ENCODE results near the gene BEST2.

Gene BEST2

GRCh38 chr19:12715929-12716328 is 35.7 kb upstream of the BEST2 start:
- Histone ChIP-seq H3K36me3 (replicated peaks; ENCODE audit: insufficient read depth, low read length) (peaks cover 13% of the 10 kb centered on the region), H3K9me3 (replicated peaks; ENCODE audit: insufficient read depth, low read length) (no peaks in the 10 kb centered on the region), H3K9ac (ENCODE audit: low read length) (no peak overlapping the region), H3K27ac (ENCODE audit: low read length) (no peak overlapping the region), H3F3A (ENCODE audit: insufficient read depth, low read length) (no peaks in the 10 kb centered on the region), H2AFZ (ENCODE audit: low read length) (no peak overlapping the region), H4K20me1 (ENCODE audit: insufficient read depth, low read length) (no peaks in the 10 kb centered on the region), H3K4me2 (ENCODE audit: low read depth, low read length) (no peak overlapping the region), H3K27me3 (replicated peaks; ENCODE audit: insufficient read depth, low read length) (no peaks in the 10 kb centered on the region), H3K4me3 (ENCODE audit: low read length) (no peak overlapping the region), H3K9me2 (replicated peaks; ENCODE audit: insufficient read depth, low read length) (no peaks in the 10 kb centered on the region), H3K4me1 (ENCODE audit: low read length) (no peaks in the 10 kb centered on the region), H3K79me2 (ENCODE audit: low read length) (peaks cover 60% of the 10 kb centered on the region)
- TF ChIP-seq CTCF (IDR thresholded peaks at IDR 0.05; ENCODE audit: low read length), result no peak
- TF ChIP-seq EZH2 (optimal IDR thresholded peaks at IDR 0.05; ENCODE audit: low read depth, low read length), result no peak
- TF ChIP-seq EZH2phosphoT487 (IDR thresholded peaks at IDR 0.05; ENCODE audit: low read length), result no peak
- DNase-seq, result no peak

GRCh38 chr19:12720296-12720695 is 31.3 kb upstream of the BEST2 start:
- no peaks in the 10 kb centered on the region for H4K20me1 ChIP-seq (ENCODE audit: insufficient read depth, low read length)
- H3K4me1 ChIP-seq (ENCODE audit: low read length), result peaks cover 3% of the 10 kb centered on the region; the same call in 1 of the 2 replicates
- peaks cover 5% of the 10 kb centered on the region; the same call in 1 of the 2 replicates for H3K36me3 ChIP-seq (replicated peaks; ENCODE audit: insufficient read depth, low read length)
- H3K9me2 ChIP-seq (replicated peaks; ENCODE audit: insufficient read depth, low read length), result no peaks in the 10 kb centered on the region
- no peak overlapping the region for H3K4me2 ChIP-seq (ENCODE audit: low read depth, low read length)
- TF ChIP-seq EZH2phosphoT487 (IDR thresholded peaks at IDR 0.05; ENCODE audit: low read length) (no peak), EZH2 (optimal IDR thresholded peaks at IDR 0.05; ENCODE audit: low read depth, low read length) (no peak), CTCF (IDR thresholded peaks at IDR 0.05; ENCODE audit: low read length) (no peak)
- H3K9me3 ChIP-seq (replicated peaks; ENCODE audit: insufficient read depth, low read length), result no peaks in the 10 kb centered on the region
- no peaks in the 10 kb centered on the region for H3K27me3 ChIP-seq (replicated peaks; ENCODE audit: insufficient read depth, low read length)
- no peak for DNase-seq
- H3F3A ChIP-seq (ENCODE audit: insufficient read depth, low read length), result peaks cover 9% of the 10 kb centered on the region
- H3K27ac ChIP-seq (ENCODE audit: low read length), result no peak overlapping the region
- H3K4me3 ChIP-seq (ENCODE audit: low read length), result no peak overlapping the region
- H3K79me2 ChIP-seq (ENCODE audit: low read length), result peaks cover 77% of the 10 kb centered on the region
- H2AFZ ChIP-seq (ENCODE audit: low read length), result no peak overlapping the region
- H3K9ac ChIP-seq (ENCODE audit: low read length), result no peak overlapping the region

GRCh38 chr19:12720851-12721655 is 30.5 kb upstream of the BEST2 start:
- no peaks in the 10 kb centered on the region for H3K27me3 ChIP-seq (replicated peaks; ENCODE audit: insufficient read depth, low read length)
- no peaks in the 10 kb centered on the region for H4K20me1 ChIP-seq (ENCODE audit: insufficient read depth, low read length)
- H3K9me3 ChIP-seq (replicated peaks; ENCODE audit: insufficient read depth, low read length), result no peaks in the 10 kb centered on the region
- H3K79me2 ChIP-seq (ENCODE audit: low read length), result peaks cover 69% of the 10 kb centered on the region
- peak overlapping the region; percentile 85; the same call in 1 of the 2 replicates for H3K9ac ChIP-seq (ENCODE audit: low read length)
- H2AFZ ChIP-seq (ENCODE audit: low read length), result no peak overlapping the region
- no peaks in the 10 kb centered on the region for H3K9me2 ChIP-seq (replicated peaks; ENCODE audit: insufficient read depth, low read length)
- H3F3A ChIP-seq (ENCODE audit: insufficient read depth, low read length), result peaks cover 9% of the 10 kb centered on the region
- H3K4me3 ChIP-seq (ENCODE audit: low read length), result peak overlapping the region; percentile 84
- no peak for DNase-seq
- H3K36me3 ChIP-seq (replicated peaks; ENCODE audit: insufficient read depth, low read length), result peaks cover 5% of the 10 kb centered on the region; the same call in 1 of the 2 replicates
- peaks cover 3% of the 10 kb centered on the region; the same call in 1 of the 2 replicates for H3K4me1 ChIP-seq (ENCODE audit: low read length)
- peak overlapping the region; percentile 100 for H3K4me2 ChIP-seq (ENCODE audit: low read depth, low read length)
- no peak overlapping the region for H3K27ac ChIP-seq (ENCODE audit: low read length)
- TF ChIP-seq EZH2phosphoT487 (IDR thresholded peaks at IDR 0.05; ENCODE audit: low read length) (no peak), CTCF (IDR thresholded peaks at IDR 0.05; ENCODE audit: low read length) (no peak), EZH2 (optimal IDR thresholded peaks at IDR 0.05; ENCODE audit: low read depth, low read length) (no peak)

All from MM.1S (cell line).